Astrocyte of the spinal cord (primary cell): ENCODE data around the gene IFNA10.
"Not testable (repeated sequence)": the region's sequence is repeated elsewhere in the genome, so short reads cannot be mapped to it uniquely, and the experiment has no call there.

Source experiments
- DNase-seq: peaks from one replicate; pipeline ENCODE4 v3.0.0; 2011; ENCODE audit warnings: low read depth, low spot score
- H3K4me3 ChIP-seq: 2 replicates; pipeline ENCODE4 v1.5.1; 2011; ENCODE audit warnings: low read depth, mild to moderate bottlenecking, low read length, moderate library complexity
- in situ Hi-C: cut with HindIII; loops from 2 replicates; pipeline ENCODE4 v1.10.0; 2017; ENCODE audit warnings: low sequenced_read_pairs
- TF ChIP-seq, protein P1 (sequence below): IDR thresholded peaks from 2 replicates; pipeline ENCODE4 v1.5.1; 2012; ENCODE audit warnings: low read depth, mild to moderate bottlenecking, low read length, inconsistent platforms

IFNA10 gene

DNA sequence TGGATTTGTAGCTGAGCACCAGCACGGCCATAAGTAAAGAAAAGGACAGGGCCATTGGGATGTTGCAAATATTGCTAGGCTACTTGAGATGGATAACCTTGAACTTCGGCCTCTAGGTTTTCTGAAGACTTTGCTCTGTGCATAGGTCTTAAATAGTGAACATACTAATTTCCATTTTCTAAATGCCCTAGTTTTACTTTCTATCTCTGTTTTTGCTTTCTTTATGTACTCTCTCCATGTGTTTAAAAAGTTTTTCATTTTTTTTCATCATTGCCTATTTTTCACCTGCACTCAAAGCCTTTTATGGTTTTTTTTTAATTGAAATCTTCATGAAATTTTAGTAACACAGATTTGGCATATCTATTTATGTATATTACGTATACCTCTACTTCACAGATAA, at the start of gene IFNA10:
Gene IFNA10, minus strand, starts transcription at position 101 of the 400 bp plus-strand sequence. Its CDS starts 46 bp downstream, at position 55.
- H3K4me3 ChIP-seq, DNase-seq, in situ Hi-C loops: not testable (repeated sequence)

DNA sequence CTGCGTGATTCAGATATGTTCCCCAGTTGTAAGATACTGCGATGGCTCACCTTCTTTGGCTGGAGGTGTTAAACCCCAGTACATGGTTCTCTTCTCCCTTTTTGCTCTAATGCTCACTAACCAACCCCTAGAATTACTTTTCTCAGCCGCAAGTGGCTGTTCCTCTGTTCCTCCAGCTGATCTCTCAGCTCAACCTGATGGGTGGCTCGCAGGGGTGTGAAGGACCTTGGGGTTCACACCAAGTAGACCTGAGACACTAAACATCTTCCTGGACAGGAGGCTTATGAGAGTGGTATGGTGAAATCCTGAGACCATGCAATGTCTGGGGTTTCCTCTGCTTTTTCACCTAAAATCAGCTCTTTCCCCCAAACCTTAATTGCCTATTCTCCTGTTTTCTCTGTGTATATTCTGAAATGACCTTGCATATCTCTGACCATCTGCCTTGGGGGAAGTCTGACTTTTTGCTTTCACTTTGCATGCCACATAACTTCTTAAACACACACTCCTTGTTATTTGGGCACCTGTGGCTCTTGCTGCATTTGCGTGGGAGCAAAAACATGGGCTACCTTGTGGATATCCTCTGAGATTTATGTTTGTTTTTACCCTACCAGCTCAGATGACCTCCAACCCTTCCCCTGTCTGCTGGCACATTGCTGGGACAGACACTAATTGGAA, 48.7 kb upstream of the IFNA10 start:
- H3K4me3 ChIP-seq: no peak overlapping the region
- DNase-seq: no peak
- in situ Hi-C loops: no loop called here
- TF ChIP-seq, protein P1, sequence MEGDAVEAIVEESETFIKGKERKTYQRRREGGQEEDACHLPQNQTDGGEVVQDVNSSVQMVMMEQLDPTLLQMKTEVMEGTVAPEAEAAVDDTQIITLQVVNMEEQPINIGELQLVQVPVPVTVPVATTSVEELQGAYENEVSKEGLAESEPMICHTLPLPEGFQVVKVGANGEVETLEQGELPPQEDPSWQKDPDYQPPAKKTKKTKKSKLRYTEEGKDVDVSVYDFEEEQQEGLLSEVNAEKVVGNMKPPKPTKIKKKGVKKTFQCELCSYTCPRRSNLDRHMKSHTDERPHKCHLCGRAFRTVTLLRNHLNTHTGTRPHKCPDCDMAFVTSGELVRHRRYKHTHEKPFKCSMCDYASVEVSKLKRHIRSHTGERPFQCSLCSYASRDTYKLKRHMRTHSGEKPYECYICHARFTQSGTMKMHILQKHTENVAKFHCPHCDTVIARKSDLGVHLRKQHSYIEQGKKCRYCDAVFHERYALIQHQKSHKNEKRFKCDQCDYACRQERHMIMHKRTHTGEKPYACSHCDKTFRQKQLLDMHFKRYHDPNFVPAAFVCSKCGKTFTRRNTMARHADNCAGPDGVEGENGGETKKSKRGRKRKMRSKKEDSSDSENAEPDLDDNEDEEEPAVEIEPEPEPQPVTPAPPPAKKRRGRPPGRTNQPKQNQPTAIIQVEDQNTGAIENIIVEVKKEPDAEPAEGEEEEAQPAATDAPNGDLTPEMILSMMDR: no peak

GRCh38 chr9:21252721-21253547, 46.0 kb upstream of the IFNA10 start:
- TF ChIP-seq, protein P1: peak; percentile 47
- in situ Hi-C loops: no loop called here
- H3K4me3 ChIP-seq: no peak overlapping the region
- peak; percentile 29 for DNase-seq

- H3K4me3 ChIP-seq: no peak overlapping the region
- no peak for DNase-seq
- TF ChIP-seq, protein P1: no peak
- in situ Hi-C loops: no loop called here
These were observed 44.7 kb upstream of the IFNA10 start for GRCh38 chr9:21251638-21252037.

DNA sequence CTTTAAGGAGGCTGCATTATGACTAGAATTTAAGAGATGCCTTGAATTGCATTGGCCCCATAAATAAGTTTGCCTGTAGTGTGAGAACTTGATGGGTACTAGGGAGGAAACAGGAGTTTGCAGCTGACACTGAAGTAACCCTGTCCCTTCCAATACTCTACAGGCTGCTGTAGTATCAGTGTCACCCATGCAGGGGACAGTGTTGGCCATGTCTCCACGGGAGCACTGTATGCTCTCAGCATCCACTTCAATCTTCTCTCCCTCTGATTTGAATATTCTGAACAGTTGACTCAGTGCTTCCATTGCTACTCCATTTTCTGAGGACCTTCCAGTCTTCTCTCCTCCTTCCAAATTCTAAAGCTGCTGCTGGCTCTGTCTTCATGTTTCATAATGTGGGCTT, 44.2 kb upstream of the IFNA10 start:
- in situ Hi-C loops: no loop called here
- TF ChIP-seq, protein P1: no peak
- no peak for DNase-seq
- no peak overlapping the region for H3K4me3 ChIP-seq

DNA sequence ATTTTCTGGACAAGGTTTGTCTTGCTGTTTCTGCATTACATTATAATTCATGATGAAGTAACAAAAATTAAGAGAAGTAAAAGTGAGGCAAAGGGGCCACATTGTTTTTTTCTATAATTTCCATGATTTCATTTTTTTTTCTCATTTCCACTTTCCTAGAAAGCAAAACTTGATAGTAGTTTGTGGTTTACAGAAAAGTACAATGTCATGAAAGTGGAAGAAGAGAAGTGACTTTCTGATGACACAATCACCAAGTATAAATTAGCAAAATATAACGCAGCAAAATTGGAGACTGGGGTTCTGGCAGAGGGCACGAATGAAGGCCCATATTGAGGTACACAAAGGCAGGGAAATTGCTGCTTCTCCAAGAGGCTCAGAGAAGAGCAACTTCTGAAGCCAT, 37.9 kb upstream of the IFNA10 start:
- no peak overlapping the region for H3K4me3 ChIP-seq
- in situ Hi-C loops: no loop called here
- DNase-seq: no peak
- TF ChIP-seq, protein P1: no peak

GRCh38 chr9:21239911-21240310, 33.0 kb upstream of the IFNA10 start, which contains the start of gene IFNA14:
Gene IFNA14, minus strand, starts transcription at chr9:21240005. Its CDS starts 70 bp downstream, at chr9:21239935.
- DNase-seq: no peak
- H3K4me3 ChIP-seq: no peak within 1 kb of the TSS
- TF ChIP-seq, protein P1: no peak
- in situ Hi-C loops: no loop called here

GRCh38 chr9:21236360-21236714, 29.4 kb upstream of the IFNA10 start:
- in situ Hi-C loops, DNase-seq, H3K4me3 ChIP-seq: not testable (repeated sequence)
